ENCODE data around the gene UNKL.

The UNKL gene

GRCh38 chr16:1397779-1398178 is 16.7 kb downstream of the UNKL start:
- no peak for DNase-seq (ENCODE audit: insufficient read length, low spot score)
- TF ChIP-seq TAF1 (IDR thresholded peaks at IDR 0.05; ENCODE audit: low read depth, low read length) (no peak), PAX5 (IDR thresholded peaks at IDR 0.05; ENCODE audit: insufficient read depth, low read length, severe bottlenecking) (no peak), POLR2AphosphoS5 (IDR thresholded peaks at IDR 0.05; ENCODE audit: low read depth, low read length) (no peak), POLR2A (IDR thresholded peaks at IDR 0.05; ENCODE audit: low read depth, low read length) (no peak), SPI1 (IDR thresholded peaks at IDR 0.05; ENCODE audit: low read depth, low read length) (no peak), POU2F2 (IDR thresholded peaks at IDR 0.05; ENCODE audit: low read depth, low read length) (no peak)
- no peak for FAIRE-seq

GRCh38 chr16:1395444-1396031 is 19.0 kb downstream of the UNKL start:
- no peak for DNase-seq (ENCODE audit: insufficient read length, low spot score)
- FAIRE-seq: no peak
- TF ChIP-seq PAX5 (IDR thresholded peaks at IDR 0.05; ENCODE audit: insufficient read depth, low read length, severe bottlenecking) (no peak), POLR2AphosphoS5 (IDR thresholded peaks at IDR 0.05; ENCODE audit: low read depth, low read length) (no peak), POLR2A (IDR thresholded peaks at IDR 0.05; ENCODE audit: low read depth, low read length) (no peak), SPI1 (IDR thresholded peaks at IDR 0.05; ENCODE audit: low read depth, low read length) (no peak), TAF1 (IDR thresholded peaks at IDR 0.05; ENCODE audit: low read depth, low read length) (no peak), POU2F2 (IDR thresholded peaks at IDR 0.05; ENCODE audit: low read depth, low read length) (no peak)

DNA sequence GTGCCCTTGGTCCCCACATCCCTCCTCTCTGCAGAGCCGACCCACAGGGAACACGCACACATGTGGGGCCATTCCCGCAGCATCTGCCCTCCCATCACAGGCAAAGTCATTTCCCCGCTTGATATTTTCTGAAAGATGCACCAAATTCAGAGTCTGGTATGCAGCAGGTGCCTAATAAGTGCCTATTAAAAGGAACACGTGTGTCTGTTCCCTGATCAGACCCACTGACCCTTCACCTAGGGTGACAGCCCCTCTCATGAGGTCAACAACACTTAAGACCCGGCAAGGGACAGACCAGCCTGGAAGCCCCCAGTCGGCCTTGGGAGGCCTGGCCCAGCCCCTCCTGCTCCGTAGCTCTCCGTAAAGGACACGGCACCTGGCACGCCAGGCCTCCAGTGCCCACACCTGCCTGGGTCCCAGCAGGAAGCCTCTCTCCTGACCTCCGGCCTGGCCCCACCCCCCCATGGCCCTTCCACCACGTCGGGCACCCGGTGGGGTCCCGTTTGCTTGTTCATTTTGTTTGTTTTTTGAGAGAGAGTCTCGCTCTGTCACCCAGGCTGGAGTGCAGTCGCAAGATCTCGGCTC is 20.0 kb downstream of the UNKL start:
- no peak for TF ChIP-seq PAX5 (IDR thresholded peaks at IDR 0.05; ENCODE audit: insufficient read depth, low read length, severe bottlenecking)
- TF ChIP-seq SPI1 (IDR thresholded peaks at IDR 0.05; ENCODE audit: low read depth, low read length): no peak
- no peak for TF ChIP-seq TAF1 (IDR thresholded peaks at IDR 0.05; ENCODE audit: low read depth, low read length)
- TF ChIP-seq POU2F2 (IDR thresholded peaks at IDR 0.05; ENCODE audit: low read depth, low read length): no peak
- no peak for TF ChIP-seq POLR2A (IDR thresholded peaks at IDR 0.05; ENCODE audit: low read depth, low read length)
- TF ChIP-seq POLR2AphosphoS5 (IDR thresholded peaks at IDR 0.05; ENCODE audit: low read depth, low read length): no peak
- DNase-seq (ENCODE audit: insufficient read length, low spot score) (no peak), FAIRE-seq (no peak)

- no peak for FAIRE-seq
- no peak for DNase-seq (ENCODE audit: insufficient read length, low spot score)
- TF ChIP-seq SPI1 (IDR thresholded peaks at IDR 0.05; ENCODE audit: low read depth, low read length): no peak
- TF ChIP-seq POLR2A (IDR thresholded peaks at IDR 0.05; ENCODE audit: low read depth, low read length): no peak
- no peak for TF ChIP-seq PAX5 (IDR thresholded peaks at IDR 0.05; ENCODE audit: insufficient read depth, low read length, severe bottlenecking)
- no peak for TF ChIP-seq POLR2AphosphoS5 (IDR thresholded peaks at IDR 0.05; ENCODE audit: low read depth, low read length)
- TF ChIP-seq POU2F2 (IDR thresholded peaks at IDR 0.05; ENCODE audit: low read depth, low read length): no peak
- no peak for TF ChIP-seq TAF1 (IDR thresholded peaks at IDR 0.05; ENCODE audit: low read depth, low read length)
These were observed 20.8 kb downstream of the UNKL start for GRCh38 chr16:1393613-1394176.

- no peak for FAIRE-seq
- TF ChIP-seq SPI1 (IDR thresholded peaks at IDR 0.05; ENCODE audit: low read depth, low read length) (no peak), PAX5 (IDR thresholded peaks at IDR 0.05; ENCODE audit: insufficient read depth, low read length, severe bottlenecking) (no peak), POLR2AphosphoS5 (IDR thresholded peaks at IDR 0.05; ENCODE audit: low read depth, low read length) (no peak), POLR2A (IDR thresholded peaks at IDR 0.05; ENCODE audit: low read depth, low read length) (no peak), POU2F2 (IDR thresholded peaks at IDR 0.05; ENCODE audit: low read depth, low read length) (no peak), TAF1 (IDR thresholded peaks at IDR 0.05; ENCODE audit: low read depth, low read length) (no peak)
These were observed 21.7 kb downstream of the UNKL start for GRCh38 chr16:1392826-1393225.

GRCh38 chr16:1390239-1390779 is 24.2 kb downstream of the UNKL start:
- DNase-seq (ENCODE audit: insufficient read length, low spot score) (no peak), FAIRE-seq (no peak)
- TF ChIP-seq SPI1 (IDR thresholded peaks at IDR 0.05; ENCODE audit: low read depth, low read length): no peak

More at GRCh38 chr16:1392826-1393225, 21.7 kb downstream of the UNKL start:
- no peak for DNase-seq (ENCODE audit: insufficient read length, low spot score)

GRCh38 chr16:1389762-1390161 is 24.7 kb downstream of the UNKL start:
- DNase-seq (ENCODE audit: insufficient read length, low spot score) (no peak), FAIRE-seq (no peak)
- TF ChIP-seq SPI1 (IDR thresholded peaks at IDR 0.05; ENCODE audit: low read depth, low read length): no peak
- no peak for TF ChIP-seq POLR2AphosphoS5 (IDR thresholded peaks at IDR 0.05; ENCODE audit: low read depth, low read length)
- no peak for TF ChIP-seq PAX5 (IDR thresholded peaks at IDR 0.05; ENCODE audit: insufficient read depth, low read length, severe bottlenecking)
- no peak for TF ChIP-seq POLR2A (IDR thresholded peaks at IDR 0.05; ENCODE audit: low read depth, low read length)
- TF ChIP-seq POU2F2 (IDR thresholded peaks at IDR 0.05; ENCODE audit: low read depth, low read length): no peak
- TF ChIP-seq TAF1 (IDR thresholded peaks at IDR 0.05; ENCODE audit: low read depth, low read length): no peak

DNA sequence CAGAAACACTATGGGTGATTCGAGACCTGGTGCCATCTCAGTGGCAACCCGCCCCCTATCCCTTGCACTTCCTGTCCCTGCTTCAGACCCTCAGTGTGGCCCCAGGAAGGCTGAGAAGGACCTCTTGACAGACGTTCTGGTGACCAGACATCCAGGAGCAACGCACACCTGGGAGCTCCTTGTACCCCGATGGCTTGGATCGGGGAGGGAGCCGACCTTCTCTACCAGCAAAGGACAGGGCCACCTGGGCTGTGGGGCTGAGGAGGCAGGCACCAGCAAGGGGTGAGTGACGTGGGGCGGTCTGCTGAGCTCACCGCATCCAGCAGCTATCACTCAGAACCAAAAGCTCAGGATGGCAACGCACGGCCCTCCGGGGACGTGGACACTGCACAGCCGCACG is 27.2 kb downstream of the UNKL start:
- no peak for FAIRE-seq
- no peak for TF ChIP-seq SPI1 (IDR thresholded peaks at IDR 0.05; ENCODE audit: low read depth, low read length)
- no peak for DNase-seq (ENCODE audit: insufficient read length, low spot score)

DNA sequence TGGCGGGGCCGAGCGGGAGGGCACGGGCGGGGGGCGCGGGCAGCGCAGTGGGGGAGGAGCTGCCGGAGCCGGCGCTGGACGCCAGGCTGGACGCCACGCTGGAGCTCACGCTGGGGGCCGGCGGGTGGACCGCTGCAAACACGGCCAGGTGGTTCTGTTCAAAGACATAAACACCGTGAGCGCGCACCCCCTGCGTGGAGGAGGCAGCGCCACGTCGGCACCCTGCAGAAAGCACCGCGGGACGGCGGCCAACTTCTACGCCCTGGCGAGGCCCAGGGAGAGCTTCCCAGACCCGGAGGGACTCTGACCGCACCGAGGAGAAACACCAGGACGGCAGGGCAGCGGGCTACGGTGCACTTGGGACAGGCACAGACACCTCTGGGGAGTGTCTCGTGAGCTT is 29.3 kb downstream of the UNKL start:
- no peak for FAIRE-seq
- TF ChIP-seq PAX5 (IDR thresholded peaks at IDR 0.05; ENCODE audit: insufficient read depth, low read length, severe bottlenecking) (no peak), SPI1 (IDR thresholded peaks at IDR 0.05; ENCODE audit: low read depth, low read length) (no peak), POLR2A (IDR thresholded peaks at IDR 0.05; ENCODE audit: low read depth, low read length) (no peak), POU2F2 (IDR thresholded peaks at IDR 0.05; ENCODE audit: low read depth, low read length) (no peak), TAF1 (IDR thresholded peaks at IDR 0.05; ENCODE audit: low read depth, low read length) (no peak), POLR2AphosphoS5 (IDR thresholded peaks at IDR 0.05; ENCODE audit: low read depth, low read length) (no peak)
- no peak for DNase-seq (ENCODE audit: insufficient read length, low spot score)

- FAIRE-seq (no peak), DNase-seq (ENCODE audit: insufficient read length, low spot score) (no peak)
- TF ChIP-seq POLR2AphosphoS5 (IDR thresholded peaks at IDR 0.05; ENCODE audit: low read depth, low read length): no peak
- TF ChIP-seq PAX5 (IDR thresholded peaks at IDR 0.05; ENCODE audit: insufficient read depth, low read length, severe bottlenecking): no peak
- TF ChIP-seq POU2F2 (IDR thresholded peaks at IDR 0.05; ENCODE audit: low read depth, low read length): no peak
- no peak for TF ChIP-seq POLR2A (IDR thresholded peaks at IDR 0.05; ENCODE audit: low read depth, low read length)
- TF ChIP-seq TAF1 (IDR thresholded peaks at IDR 0.05; ENCODE audit: low read depth, low read length): no peak
- TF ChIP-seq SPI1 (IDR thresholded peaks at IDR 0.05; ENCODE audit: low read depth, low read length): no peak
These were observed 30.9 kb downstream of the UNKL start for GRCh38 chr16:1383556-1383955.
